ENCODE measurements around the gene SNRNP200. TPM values are rescaled to one million over a fixed set of nuclear protein-coding genes. Genes with fewer than 3 reads are reported as not detected.

Gene SNRNP200
- 79.0 and 89.2 TPM in 2 replicates for total RNA-seq (2014; rRNA removed; shearing (Covaris generic))

DNA sequence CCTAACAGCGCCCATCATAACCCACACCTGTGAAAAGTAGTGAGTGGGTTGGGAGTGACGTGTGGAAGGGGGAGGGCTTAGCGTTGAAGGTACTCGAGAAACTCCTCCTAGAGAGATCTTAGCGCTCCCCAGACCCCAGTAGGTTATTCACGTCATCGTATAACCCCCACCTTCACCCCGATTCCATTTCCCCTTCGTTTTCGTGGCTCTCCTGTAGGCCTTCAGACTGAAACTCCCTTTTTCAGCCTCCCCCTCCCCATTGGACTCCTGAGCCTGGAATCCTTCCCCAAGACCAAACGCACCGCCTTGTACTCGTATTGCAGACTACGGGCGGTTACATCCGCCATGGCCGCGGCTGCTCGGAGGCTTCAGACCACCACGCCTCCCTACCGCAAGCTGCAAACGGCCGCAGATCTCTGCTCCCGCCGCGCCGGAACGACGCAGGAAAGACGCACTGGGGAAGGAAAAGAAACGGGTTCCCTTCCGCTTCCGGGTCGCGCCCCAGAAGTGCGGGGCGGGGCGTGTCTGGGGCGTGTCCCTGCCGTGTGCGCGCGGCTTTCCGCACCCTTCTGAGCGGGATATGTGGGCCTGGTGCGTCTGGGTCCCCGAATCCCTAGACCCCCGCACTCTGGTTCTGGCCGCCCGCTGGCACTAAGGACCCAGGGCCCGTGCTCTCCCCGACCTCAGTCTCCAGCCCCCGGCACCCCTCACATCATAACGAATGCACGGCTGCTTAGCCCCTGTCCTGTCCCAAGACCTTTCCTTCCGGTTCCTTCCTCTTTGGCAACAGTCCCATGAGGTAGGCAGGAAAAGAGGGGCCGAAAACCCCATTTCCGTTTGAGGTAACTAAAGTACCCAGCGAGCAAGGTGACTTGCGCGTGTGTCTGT, at the start of gene SNRNP200:
Gene SNRNP200, minus strand, starts transcription at position 456 of the 888 bp plus-strand sequence. Its CDS starts 109 bp downstream, at position 347.
- in situ Hi-C loops (cut with HindIII; ENCODE audit: low sequenced_read_pairs), result no loop called here
- peak; percentile 91 for DNase-seq (ENCODE audit: low spot score)

DNA sequence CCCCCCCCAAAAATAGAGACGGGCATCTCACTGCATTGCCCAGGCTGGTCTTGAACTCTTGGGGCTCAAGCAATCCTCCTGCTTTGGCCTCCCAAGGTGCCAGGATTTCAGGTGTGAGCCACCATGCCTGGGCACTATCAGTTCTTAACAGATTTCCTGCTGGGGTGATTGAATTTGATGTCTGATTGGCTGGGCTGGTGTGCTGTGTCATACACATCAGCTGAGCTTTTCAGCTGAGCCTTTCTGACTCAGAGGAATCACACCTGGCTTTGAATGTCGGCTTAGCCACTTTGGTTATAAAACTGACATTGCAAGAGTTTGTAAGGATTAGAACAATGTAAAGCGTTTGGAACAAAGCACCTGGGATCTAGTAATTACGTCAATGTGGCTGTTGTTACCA, 49.1 kb upstream of the SNRNP200 start:
- no peak for DNase-seq (ENCODE audit: low spot score)
- in situ Hi-C loops (cut with HindIII; ENCODE audit: low sequenced_read_pairs), result no loop called here

DNA sequence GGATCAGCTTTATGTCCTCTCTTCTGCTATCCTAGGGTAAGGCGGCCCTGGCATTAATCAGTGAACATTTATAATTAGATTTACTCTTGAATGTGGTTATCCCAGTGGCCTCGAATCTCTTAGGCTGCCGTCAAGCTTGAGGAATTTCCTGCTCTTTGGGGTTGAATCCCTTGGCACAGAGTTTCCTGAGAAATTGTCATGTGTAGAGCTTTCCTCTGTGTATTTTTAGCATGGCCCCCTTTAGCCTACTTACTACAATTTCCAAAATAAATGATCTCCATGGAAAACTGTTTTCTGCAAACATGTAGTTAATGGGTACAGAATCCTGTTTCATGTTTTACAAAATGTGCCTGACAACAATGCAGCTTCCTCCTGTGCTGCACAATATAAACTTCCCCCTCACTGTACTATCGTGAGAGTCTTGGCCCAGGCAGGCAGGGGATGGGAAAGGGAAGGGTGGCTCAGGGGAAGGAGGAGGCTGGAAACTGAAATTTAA, 48.3 kb upstream of the SNRNP200 start:
- DNase-seq (ENCODE audit: low spot score), result no peak
- in situ Hi-C loops (cut with HindIII; ENCODE audit: low sequenced_read_pairs), result no loop called here

DNA sequence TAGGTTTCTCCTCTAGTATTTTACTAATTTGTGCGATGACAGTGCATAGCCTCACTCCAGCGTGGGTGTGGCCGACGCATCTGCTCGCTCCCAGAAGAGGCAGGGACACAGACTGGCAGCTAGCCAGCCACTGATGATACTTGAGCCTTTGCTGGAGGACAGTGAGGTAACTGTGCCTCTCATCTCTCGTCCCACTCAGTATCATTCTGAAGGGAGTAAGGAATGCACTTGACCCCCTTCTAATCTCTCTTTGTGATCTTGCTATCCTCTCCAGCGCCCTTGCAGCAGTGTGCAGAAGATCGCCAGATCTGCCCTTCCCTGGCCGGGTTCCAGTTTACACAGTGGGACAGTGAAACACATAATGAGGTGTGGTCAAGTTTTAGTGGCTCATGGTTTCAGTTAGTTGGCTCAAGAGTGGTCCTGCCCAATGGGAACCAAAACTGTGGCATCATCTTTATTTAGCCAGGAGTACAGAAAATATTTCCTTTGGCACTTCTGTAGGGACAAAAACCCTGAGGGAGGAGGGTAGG, 47.8 kb upstream of the SNRNP200 start:
- no peak for DNase-seq (ENCODE audit: low spot score)
- in situ Hi-C loops (cut with HindIII; ENCODE audit: low sequenced_read_pairs), result no loop called here

DNA sequence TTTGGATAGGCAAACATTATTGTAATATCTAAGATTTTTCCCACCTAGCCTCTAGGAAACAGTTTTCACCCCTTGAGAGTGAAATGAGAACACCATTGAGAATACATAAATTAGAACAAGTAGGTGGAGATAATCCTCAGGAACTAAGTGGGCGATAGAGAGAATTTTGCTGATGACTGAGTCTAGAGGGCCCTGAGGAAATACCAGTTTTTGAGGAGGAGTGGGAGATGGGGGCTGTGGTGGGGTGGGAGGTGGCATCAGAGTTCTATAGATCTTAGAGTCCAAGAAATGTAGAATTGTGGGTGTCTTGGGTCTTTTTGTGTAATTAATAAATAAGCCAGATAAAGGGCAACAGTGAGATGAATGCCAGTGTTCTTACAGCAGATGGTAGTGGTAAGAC, 42.0 kb upstream of the SNRNP200 start:
- in situ Hi-C loops (cut with HindIII; ENCODE audit: low sequenced_read_pairs), result no loop called here
- DNase-seq (ENCODE audit: low spot score), result no peak

DNA sequence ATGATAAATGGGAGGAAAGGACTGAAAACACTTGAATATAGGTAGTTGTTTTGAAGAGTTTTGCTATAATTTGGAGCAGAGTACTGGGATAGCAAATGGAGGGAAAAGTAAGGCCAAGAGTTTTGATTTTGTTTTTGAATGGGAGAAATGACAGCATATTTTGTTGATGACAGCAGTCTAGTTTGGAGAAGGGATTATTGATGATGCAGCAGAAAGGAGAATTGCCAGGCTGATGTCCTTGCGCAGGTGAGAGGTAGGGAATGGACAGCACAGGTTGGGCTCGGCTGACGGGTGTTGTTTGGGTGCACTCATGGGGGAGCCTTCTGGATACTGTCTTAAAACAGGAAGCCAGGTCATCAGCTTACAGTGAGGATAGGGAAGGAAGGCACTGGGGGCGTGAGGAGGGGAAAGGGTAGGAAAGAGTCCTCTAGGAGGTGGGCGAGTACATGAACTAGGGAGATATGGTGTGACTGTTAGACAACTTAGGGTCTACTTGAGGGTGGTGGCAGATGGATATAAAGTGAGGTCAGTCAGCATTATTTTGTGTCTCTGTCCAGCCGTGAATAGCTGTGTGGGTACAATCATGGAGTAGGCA, 40.6 kb upstream of the SNRNP200 start:
- no peak for DNase-seq (ENCODE audit: low spot score)
- in situ Hi-C loops (cut with HindIII; ENCODE audit: low sequenced_read_pairs), result no loop called here

DNA sequence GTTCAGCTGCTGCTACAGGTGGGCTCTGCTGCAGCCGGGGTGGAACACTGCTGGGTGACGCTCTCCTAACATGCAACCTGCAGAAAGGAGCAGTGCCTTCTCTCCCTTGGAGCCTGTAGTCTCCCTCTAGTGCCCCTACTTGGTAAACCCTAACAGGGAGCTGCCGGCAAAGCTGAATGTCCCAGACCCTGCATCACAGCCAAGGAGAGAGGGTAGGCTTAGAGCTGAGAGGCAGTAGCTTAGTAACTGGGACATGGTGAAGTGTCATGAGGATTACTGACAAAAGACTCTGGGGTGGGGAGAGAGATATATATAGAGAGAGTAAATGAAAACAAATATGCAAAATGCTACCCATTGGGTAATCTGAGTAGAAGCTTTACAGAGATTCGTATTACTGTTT, 40.1 kb upstream of the SNRNP200 start:
- in situ Hi-C loops (cut with HindIII; ENCODE audit: low sequenced_read_pairs), result no loop called here
- DNase-seq (ENCODE audit: low spot score), result no peak

DNA sequence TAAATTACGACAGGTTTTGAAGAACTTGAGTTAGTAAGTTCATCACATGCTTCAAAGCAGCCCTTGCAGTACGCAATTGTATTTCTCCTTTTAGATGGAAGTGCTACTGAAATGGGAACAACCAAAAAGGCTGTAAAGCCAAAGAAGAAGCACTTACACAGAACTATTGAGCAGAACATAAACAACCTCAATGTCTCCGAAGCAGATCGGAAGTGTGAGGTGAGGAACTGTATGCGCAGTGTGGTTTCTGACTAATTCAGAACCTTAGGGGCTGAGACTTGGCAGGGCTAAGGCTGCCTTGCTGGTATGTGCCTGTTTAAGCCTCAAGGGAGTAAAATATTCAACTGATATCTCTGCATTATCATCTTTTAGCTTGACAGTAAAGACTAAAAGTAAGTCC, 38.7 kb upstream of the SNRNP200 start:
- in situ Hi-C loops (cut with HindIII; ENCODE audit: low sequenced_read_pairs), result no loop called here

DNA sequence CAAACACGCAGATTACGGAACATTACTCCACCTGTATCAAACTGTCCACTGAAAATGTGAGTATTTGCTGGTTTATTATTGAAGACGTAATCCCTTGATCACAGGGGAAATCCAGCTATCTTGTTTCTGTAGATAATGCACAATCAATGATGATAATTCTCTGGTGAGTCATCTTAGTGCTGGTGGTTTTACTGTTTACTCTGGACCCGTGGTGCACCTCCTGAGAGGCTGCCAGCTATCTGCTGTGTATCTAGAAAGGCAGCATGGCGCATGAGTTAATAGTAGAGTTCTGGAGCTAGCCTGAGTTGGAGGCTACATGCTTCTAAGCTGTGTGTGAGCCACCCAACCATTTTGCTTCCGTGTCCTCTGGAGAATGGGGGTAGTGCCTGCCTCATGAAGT, 36.7 kb upstream of the SNRNP200 start:
- DNase-seq (ENCODE audit: low spot score), result no peak
- in situ Hi-C loops (cut with HindIII; ENCODE audit: low sequenced_read_pairs), result no loop called here

More for the DNA sequence above, 38.7 kb upstream of the SNRNP200 start:
- no peak for DNase-seq (ENCODE audit: low spot score)

DNA sequence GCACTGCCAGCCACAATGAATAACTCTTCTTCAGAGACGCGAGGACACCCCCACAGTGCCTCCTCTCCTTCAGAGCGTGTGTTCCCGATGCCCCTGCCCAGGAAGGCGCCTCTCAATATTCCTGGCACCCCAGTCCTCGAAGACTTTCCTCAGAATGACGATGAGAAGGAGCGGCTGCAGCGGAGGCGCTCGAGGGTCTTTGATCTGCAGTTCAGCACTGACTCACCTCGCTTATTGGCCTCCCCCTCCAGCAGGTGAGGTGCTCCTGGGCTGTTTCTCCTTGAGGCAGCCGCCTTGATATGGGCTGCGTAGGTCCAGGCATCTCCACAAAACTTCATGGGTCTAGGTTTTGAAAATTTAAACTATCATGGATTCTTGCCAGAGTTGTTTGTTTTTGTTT, 36.3 kb upstream of the SNRNP200 start:
- in situ Hi-C loops (cut with HindIII; ENCODE audit: low sequenced_read_pairs), result no loop called here
- DNase-seq (ENCODE audit: low spot score), result no peak

DNA sequence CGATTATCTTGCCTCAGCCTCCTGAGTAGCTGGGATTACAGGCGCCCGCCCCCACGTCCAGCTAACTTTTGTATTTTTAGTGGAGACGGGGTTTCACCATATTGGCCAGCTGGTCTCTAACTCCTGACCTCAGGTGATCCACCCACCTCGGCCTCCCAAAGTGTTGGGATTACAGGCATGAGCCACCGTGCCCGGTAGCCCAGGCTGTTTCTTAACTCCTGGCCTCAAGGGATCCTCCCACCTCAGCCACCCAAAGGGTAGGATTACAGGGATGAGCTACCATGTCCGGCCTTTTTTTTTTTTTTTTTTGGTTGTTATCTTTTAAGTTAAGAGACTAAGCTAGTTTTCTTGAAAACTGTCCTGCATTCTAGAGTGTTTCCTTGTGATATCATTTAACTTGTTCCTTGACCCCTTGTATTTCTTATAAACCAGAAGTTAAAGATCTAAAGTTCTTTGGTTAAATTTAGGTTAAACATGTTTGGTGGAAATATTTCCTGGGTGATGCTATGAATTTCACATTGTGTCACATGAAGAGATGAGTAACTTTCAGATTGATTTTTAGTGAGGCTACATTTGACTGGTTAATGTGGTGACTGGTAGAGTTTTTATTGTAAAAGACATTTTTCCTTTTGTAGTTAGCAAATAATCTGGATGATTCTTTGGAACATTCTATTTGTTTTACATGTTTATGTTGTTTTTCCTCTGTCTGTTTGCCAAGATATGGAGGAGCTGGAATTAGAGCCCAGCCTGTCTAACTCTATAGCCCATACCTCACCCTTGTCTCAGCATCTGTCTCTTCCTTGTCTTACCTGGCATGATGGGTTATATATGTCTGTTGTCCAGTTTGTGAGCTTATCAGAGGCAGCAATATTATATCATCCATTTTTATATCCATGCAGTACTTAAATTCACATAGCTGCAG, 35.4 kb upstream of the SNRNP200 start:
- in situ Hi-C loops (cut with HindIII; ENCODE audit: low sequenced_read_pairs), result no loop called here
- no peak for DNase-seq (ENCODE audit: low spot score)

DNA sequence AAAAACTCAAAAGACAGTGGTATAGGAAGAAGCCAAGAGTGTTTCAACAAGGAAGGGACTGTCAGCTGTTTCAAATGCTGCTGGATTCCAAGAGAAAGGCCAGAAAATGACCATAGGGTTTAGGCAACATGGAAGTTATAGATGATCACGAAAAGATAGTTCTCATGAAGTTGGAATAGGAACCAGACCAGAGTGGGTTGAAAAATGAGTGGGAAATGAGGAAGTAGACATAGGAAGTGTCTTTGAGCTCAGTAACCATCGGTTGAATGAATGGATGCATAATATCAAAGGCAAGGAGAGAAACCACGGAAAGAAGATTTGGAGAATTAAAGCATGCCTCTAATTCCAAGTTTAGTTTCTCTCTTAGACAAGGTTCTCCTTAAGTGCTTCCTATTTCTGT, 31.5 kb upstream of the SNRNP200 start:
- DNase-seq (ENCODE audit: low spot score), result no peak

DNA sequence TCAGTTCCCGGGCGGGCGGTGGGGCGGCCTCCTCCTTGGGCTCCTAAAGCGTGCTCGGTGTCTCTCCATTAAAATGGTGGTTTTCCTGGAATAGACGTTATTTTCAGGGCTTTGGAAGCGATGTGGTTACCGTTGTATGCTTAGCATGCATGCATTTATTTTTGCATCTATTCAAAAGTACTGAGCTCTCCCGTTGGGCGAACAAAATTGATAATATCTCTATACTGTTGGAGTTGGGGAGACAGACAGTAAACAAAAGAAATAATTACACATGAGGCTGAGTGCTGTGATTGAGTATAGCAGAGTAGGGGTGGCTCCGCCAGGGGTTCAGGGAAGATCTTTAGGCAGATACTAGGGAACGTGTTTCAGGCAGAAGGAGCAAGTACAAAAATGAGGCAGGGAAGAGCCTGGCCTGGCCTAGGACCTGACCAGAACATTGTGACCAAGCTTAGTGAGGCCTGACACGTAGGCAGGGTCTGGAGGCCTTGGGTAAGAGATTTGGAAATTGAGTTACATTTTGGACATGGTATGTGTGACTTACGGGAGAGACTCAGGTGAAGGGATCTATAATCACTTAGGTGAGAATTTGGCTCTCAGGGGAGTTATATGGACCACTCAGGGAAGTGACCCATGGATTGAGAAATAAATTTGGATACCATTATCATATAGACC, 30.9 kb upstream of the SNRNP200 start:
- in situ Hi-C loops (cut with HindIII; ENCODE audit: low sequenced_read_pairs), result no loop called here
- DNase-seq (ENCODE audit: low spot score), result no peak

More for the DNA sequence above, 31.5 kb upstream of the SNRNP200 start:
- in situ Hi-C loops (cut with HindIII; ENCODE audit: low sequenced_read_pairs), result no loop called here

DNA sequence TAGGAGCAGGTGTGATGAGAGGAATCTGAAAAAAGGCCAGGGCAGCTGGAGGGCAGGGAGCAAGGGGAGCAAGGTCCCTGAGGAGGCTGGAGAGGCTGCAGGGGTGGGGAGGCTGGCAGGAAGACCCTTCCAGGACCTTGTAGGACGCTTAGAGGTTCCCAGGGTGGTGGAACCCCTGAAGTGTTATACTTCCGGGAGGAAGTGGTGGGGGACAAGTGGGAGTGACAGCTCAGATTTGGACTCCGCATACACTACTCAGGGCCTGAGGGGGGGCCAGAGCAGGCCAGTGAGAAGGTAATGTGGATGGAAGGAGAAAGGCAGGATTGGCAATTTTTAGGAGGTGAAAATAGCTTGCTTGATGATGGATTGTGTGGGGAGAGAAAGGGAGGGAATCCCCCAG, 28.4 kb upstream of the SNRNP200 start:
- no peak for DNase-seq (ENCODE audit: low spot score)
- in situ Hi-C loops (cut with HindIII; ENCODE audit: low sequenced_read_pairs), result no loop called here

DNA sequence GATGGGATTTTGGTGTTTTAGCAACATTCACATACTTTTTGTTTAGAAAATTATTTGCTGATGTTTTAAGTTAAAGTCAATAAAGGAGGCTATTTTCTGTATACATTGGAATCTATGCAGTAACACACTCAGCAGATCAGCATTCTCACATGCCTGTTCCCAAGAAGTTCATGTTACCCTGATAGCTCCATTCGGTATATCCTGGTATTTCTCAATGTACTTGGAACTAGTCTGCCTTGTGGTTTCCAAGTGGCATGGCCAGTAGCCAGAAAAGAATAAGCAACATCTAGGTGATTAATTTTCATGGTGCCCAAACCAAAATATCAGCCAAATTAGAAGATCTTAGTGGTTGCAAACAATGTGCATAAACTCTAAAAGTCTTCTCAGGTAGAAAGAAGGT, 25.1 kb upstream of the SNRNP200 start:
- in situ Hi-C loops (cut with HindIII; ENCODE audit: low sequenced_read_pairs), result no loop called here
- DNase-seq (ENCODE audit: low spot score), result no peak

DNA sequence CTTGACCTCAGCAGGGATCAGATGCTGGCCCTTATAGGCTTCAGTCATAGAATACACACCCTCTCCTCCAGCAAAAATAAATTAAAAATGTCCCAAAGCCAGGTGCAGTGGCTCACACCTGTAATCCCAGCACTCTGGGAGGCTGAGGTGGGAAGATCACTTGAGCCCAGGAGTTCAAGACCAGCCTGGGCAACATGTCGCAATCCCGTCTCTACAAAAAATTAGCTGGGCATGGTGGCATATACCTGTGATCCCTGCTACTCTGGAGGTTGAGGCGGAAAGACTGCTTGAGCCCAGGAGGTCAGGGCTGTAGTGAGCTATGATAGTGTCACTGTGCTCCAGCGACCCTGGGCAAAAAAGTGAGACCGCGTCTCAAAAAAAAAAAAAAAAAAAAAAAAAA, 24.5 kb upstream of the SNRNP200 start:
- in situ Hi-C loops (cut with HindIII; ENCODE audit: low sequenced_read_pairs), result no loop called here

DNA sequence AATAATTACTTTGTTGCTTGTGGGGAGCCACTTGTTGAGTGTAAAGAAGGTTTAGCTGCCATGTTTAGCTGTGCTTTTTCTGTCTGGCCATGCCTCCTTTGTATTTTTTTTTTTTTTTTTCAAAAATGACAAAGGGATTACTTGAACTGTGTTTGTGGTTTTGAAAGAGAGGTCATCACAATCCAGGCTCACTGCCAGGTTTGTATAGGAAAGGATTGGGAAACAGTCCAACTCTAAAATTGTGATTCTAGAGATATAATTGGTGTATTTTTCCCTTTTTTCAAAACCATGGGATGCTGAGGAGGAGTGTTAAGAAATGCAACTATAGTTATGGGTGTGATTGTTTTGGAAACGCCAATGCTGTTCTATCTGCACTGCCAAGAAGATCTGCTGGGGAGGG, 24.1 kb upstream of the SNRNP200 start:
- DNase-seq (ENCODE audit: low spot score), result no peak
- in situ Hi-C loops (cut with HindIII; ENCODE audit: low sequenced_read_pairs), result no loop called here

More for the DNA sequence above, 24.5 kb upstream of the SNRNP200 start:
- no peak for DNase-seq (ENCODE audit: low spot score)

DNA sequence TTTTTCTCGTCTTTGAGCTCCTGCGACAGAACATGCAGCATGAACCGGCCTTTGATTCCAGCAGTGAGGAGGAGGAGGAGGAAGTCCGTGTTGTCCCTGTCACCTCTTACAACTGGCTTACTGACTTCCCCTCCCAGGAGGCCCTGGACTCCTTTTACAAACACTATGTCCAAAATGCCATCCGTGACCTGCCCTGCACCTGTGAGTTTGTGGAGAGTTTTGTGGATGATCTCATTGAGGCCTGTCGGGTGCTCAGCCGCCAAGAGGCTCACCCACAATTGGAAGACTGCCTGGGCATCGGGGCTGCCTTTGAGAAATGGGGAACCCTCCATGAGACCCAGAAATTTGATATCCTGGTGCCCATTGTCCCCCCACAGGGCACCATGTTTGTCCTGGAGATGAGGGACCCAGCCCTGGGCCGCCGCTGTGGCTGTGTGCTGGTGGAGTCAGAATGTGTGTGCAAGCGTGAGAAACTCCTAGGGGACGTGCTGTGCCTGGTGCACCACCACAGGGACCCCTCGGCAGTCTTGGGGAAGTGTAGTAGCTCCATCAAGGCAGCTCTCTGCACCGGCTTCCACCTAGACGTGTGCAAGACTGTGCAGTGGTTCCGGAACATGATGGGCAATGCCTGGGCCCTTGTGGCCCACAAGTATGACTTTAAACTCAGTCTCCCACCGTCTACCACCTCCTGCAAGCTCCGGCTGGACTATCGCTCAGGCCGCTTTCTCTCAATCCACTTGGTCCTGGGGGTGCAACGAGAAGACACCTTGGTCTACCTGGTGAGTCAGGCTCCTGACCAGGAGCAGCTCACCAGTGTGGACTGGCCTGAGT, 21.9 kb upstream of the SNRNP200 start:
- no peak for DNase-seq (ENCODE audit: low spot score)
- in situ Hi-C loops (cut with HindIII; ENCODE audit: low sequenced_read_pairs), result no loop called here

Measured in G401 (cell line).